HFF-Myc (cell line): ENCODE data around the gene ARPC2.
A peak's percentile ranks its signal among the peaks of the same experiment; 100 is the strongest.

Source experiments
- DNase-seq: peaks from one replicate; pipeline ENCODE4 v3.0.0-alpha.2; 2011; ENCODE audit warnings: low read depth; ENCODE audit errors: extremely low read depth
- H3K4me3 ChIP-seq: replicated peaks from 2 replicates; pipeline ENCODE4 v1.5.1; 2011; ENCODE audit warnings: low read depth, mild to moderate bottlenecking, control low read depth, low read length
- CTCF ChIP-seq: IDR thresholded peaks from 2 replicates; pipeline ENCODE4 v1.5.1; 2012; ENCODE audit warnings: mild to moderate bottlenecking, low read depth, low read length, control low read depth; ENCODE audit errors: missing control alignments

ARPC2 gene

GRCh38 chr2:218224186-218224585 lies 7.2 kb downstream of the ARPC2 start:
- TF ChIP-seq CTCF, result no peak
- DNase-seq, result no peak
- H3K4me3 ChIP-seq, result no peak overlapping the region

- no peak overlapping the region for H3K4me3 ChIP-seq
- no peak for DNase-seq
- no peak for TF ChIP-seq CTCF
These were observed 9.9 kb downstream of the ARPC2 start for GRCh38 chr2:218226903-218227302.

- TF ChIP-seq CTCF, result no peak
- no peak overlapping the region for H3K4me3 ChIP-seq
These were observed 11.5 kb downstream of the ARPC2 start for GRCh38 chr2:218228366-218229090.

GRCh38 chr2:218229239-218229638 lies 12.2 kb downstream of the ARPC2 start:
- no peak overlapping the region for H3K4me3 ChIP-seq
- DNase-seq, result peak; percentile 65
- TF ChIP-seq CTCF, result no peak

More at GRCh38 chr2:218228366-218229090, 11.5 kb downstream of the ARPC2 start:
- no peak for DNase-seq

- no peak overlapping the region for H3K4me3 ChIP-seq
- TF ChIP-seq CTCF, result no peak
- no peak for DNase-seq
These were observed 12.9 kb downstream of the ARPC2 start for GRCh38 chr2:218229851-218230250.

GRCh38 chr2:218230882-218231281 lies 13.9 kb downstream of the ARPC2 start:
- peak; percentile 12 for TF ChIP-seq CTCF
- H3K4me3 ChIP-seq, result no peak overlapping the region
- DNase-seq, result no peak

- no peak for TF ChIP-seq CTCF
- H3K4me3 ChIP-seq, result no peak overlapping the region
- DNase-seq, result no peak
These were observed 16.6 kb downstream of the ARPC2 start for GRCh38 chr2:218233543-218233942.
